ENCODE results near the gene NAGPA. TPM values are rescaled to one million over a fixed set of nuclear protein-coding genes. Genes with fewer than 3 reads are reported as not detected.

NAGPA gene
- total and polyA plus RNA-seq, 10 of the 15 experiments (the other 5 are each of a cell fraction or from before 2014, with no cell fraction given): 0.03 to 11.6 (median 6.6) TPM

DNA sequence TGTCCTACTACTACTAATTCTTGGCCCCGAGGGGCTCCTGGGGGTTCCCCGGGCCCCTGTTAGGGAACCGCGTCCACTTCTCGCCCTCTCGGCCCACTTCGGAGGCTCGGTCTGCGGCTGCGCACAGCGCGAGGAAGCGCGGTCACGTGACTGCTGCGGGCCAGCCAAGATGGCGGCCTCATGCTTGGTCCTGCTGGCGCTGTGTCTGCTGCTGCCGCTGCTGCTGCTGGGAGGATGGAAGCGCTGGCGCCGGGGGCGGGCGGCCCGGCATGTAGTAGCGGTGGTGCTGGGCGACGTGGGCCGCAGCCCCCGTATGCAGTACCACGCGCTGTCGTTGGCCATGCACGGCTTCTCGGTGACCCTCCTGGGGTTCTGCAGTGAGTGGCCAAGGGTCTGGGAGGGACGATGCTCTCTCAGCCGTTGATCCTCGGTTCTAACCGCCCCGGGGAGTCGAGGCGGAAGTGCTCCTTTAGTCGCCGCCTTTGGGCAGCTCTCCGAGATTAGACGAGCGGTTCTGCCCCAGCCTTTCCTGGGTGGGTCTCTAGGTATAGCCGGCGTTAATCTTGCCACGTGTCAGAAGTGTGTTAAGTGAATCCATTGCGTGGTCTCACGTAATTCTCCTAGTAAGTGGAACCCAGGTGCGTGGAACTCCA is 38.1 kb upstream of the NAGPA start, which contains the start of gene ALG1 (continued):
- peak; percentile 72 for TF ChIP-seq CBFB (IDR thresholded peaks at IDR 0.05; ENCODE audit: low read depth)
- peak; percentile 42 for TF ChIP-seq NFIC (IDR thresholded peaks at IDR 0.05; ENCODE audit: low read depth, low read length)
- no peak for TF ChIP-seq RAD21 (IDR thresholded peaks at IDR 0.05; ENCODE audit: insufficient read depth, low read depth, low read length)
- no peak for TF ChIP-seq SMC3 (IDR thresholded peaks at IDR 0.05; ENCODE audit: borderline replicate concordance, low read length)
- peak; percentile 98 for TF ChIP-seq POLR2A (IDR thresholded peaks at IDR 0.05; ENCODE audit: low read depth, low read length)
- peak; percentile 70; the same call in 1 of the 2 replicates for TF ChIP-seq TBL1XR1 (IDR thresholded peaks at IDR 0.05; ENCODE audit: low read depth, low read length)
- TF ChIP-seq, protein P1, sequence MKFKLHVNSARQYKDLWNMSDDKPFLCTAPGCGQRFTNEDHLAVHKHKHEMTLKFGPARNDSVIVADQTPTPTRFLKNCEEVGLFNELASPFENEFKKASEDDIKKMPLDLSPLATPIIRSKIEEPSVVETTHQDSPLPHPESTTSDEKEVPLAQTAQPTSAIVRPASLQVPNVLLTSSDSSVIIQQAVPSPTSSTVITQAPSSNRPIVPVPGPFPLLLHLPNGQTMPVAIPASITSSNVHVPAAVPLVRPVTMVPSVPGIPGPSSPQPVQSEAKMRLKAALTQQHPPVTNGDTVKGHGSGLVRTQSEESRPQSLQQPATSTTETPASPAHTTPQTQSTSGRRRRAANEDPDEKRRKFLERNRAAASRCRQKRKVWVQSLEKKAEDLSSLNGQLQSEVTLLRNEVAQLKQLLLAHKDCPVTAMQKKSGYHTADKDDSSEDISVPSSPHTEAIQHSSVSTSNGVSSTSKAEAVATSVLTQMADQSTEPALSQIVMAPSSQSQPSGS (IDR thresholded peaks at IDR 0.05; ENCODE audit: low read length): no peak
- TF ChIP-seq CHD1 (IDR thresholded peaks at IDR 0.05; ENCODE audit: low read depth, low read length): no peak
- TF ChIP-seq POLR2AphosphoS2 (IDR thresholded peaks at IDR 0.05; ENCODE audit: low read depth, low read length): peak; percentile 68; the same call in 1 of the 2 replicates
- no peak for TF ChIP-seq RFX5 (IDR thresholded peaks at IDR 0.05; ENCODE audit: low read depth, low read length)
- TF ChIP-seq, protein P2, sequence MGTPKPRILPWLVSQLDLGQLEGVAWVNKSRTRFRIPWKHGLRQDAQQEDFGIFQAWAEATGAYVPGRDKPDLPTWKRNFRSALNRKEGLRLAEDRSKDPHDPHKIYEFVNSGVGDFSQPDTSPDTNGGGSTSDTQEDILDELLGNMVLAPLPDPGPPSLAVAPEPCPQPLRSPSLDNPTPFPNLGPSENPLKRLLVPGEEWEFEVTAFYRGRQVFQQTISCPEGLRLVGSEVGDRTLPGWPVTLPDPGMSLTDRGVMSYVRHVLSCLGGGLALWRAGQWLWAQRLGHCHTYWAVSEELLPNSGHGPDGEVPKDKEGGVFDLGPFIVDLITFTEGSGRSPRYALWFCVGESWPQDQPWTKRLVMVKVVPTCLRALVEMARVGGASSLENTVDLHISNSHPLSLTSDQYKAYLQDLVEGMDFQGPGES (IDR thresholded peaks at IDR 0.05): 0 out of 2 replicates have a peak, but pooled peaks have one; percentile 35
- no peak for TF ChIP-seq MYC (IDR thresholded peaks at IDR 0.05; ENCODE audit: insufficient read depth, insufficient read length, insufficient replicate concordance, low read length, severe bottlenecking)
- no peak for TF ChIP-seq FOS (IDR thresholded peaks at IDR 0.05; ENCODE audit: borderline replicate concordance, extremely low read depth, insufficient read length)
- TF ChIP-seq PAX8 (IDR thresholded peaks at IDR 0.05): no peak
- no peak for TF ChIP-seq NFYA (IDR thresholded peaks at IDR 0.05; ENCODE audit: borderline replicate concordance, low read depth, low read length)
- no peak for TF ChIP-seq JUNB (IDR thresholded peaks at IDR 0.05)
- TF ChIP-seq SUZ12 (IDR thresholded peaks at IDR 0.05; ENCODE audit: unreplicated experiment): no peak
- peak; percentile 99 for TF ChIP-seq RAD51 (IDR thresholded peaks at IDR 0.05)
- TF ChIP-seq CEBPB (IDR thresholded peaks at IDR 0.05; ENCODE audit: borderline replicate concordance in 1 of 2, low read depth in 2 of 2, low read length in 2 of 2): no peak
- TF ChIP-seq DPF2 (IDR thresholded peaks at IDR 0.05): 0 out of 2 replicates have a peak, but pooled peaks have one; percentile 27
- no peak for TF ChIP-seq ASH2L (IDR thresholded peaks at IDR 0.05; ENCODE audit: borderline replicate concordance, low read depth)
- TF ChIP-seq, protein P3, sequence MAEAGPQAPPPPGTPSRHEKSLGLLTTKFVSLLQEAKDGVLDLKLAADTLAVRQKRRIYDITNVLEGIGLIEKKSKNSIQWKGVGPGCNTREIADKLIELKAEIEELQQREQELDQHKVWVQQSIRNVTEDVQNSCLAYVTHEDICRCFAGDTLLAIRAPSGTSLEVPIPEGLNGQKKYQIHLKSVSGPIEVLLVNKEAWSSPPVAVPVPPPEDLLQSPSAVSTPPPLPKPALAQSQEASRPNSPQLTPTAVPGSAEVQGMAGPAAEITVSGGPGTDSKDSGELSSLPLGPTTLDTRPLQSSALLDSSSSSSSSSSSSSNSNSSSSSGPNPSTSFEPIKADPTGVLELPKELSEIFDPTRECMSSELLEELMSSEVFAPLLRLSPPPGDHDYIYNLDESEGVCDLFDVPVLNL (IDR thresholded peaks at IDR 0.05; ENCODE audit: low read depth, low read length): no peak
- no peak; the same call in 1 of the 2 replicates for TF ChIP-seq NBN (IDR thresholded peaks at IDR 0.05)
- 0 out of 2 replicates have a peak, but pooled peaks have one; percentile 39 for TF ChIP-seq TCF3 (IDR thresholded peaks at IDR 0.05; ENCODE audit: borderline replicate concordance, insufficient read depth, low read depth, low read length)
- no peak for TF ChIP-seq NR2C2 (IDR thresholded peaks at IDR 0.05; ENCODE audit: borderline replicate concordance, control insufficient read depth, insufficient read length, low read depth)
- no peak for TF ChIP-seq MTA3 (IDR thresholded peaks at IDR 0.05; ENCODE audit: borderline replicate concordance, low read length)
- no peak for TF ChIP-seq GABPA (IDR thresholded peaks at IDR 0.05; ENCODE audit: low read depth)
- TF ChIP-seq HDAC2 (IDR thresholded peaks at IDR 0.05): peak; percentile 80; the same call in 1 of the 2 replicates
- TF ChIP-seq TCF12 (IDR thresholded peaks at IDR 0.05; ENCODE audit: low read depth, low read length): peak; percentile 59; the same call in 1 of the 2 replicates
- TF ChIP-seq KAT2A (conservative IDR thresholded peaks at IDR 0.05; ENCODE audit: control insufficient read depth, low read depth, low read length): no peak

Measured in GM12878 (cell line).